HG03039 (cell line): ENCODE measurements around the gene DNAL4.
A peak's percentile ranks its signal among the peaks of the same experiment; 100 is the strongest.

Experiments
- ATAC-seq: cut with Tn5 transposase; IDR thresholded peaks from one replicate; pipeline ENCODE4 v1.9.1; 2021; ENCODE audit warnings: mild to moderate bottlenecking, moderate library complexity; ENCODE audit not compliant: unreplicated experiment

DNAL4 gene

DNA sequence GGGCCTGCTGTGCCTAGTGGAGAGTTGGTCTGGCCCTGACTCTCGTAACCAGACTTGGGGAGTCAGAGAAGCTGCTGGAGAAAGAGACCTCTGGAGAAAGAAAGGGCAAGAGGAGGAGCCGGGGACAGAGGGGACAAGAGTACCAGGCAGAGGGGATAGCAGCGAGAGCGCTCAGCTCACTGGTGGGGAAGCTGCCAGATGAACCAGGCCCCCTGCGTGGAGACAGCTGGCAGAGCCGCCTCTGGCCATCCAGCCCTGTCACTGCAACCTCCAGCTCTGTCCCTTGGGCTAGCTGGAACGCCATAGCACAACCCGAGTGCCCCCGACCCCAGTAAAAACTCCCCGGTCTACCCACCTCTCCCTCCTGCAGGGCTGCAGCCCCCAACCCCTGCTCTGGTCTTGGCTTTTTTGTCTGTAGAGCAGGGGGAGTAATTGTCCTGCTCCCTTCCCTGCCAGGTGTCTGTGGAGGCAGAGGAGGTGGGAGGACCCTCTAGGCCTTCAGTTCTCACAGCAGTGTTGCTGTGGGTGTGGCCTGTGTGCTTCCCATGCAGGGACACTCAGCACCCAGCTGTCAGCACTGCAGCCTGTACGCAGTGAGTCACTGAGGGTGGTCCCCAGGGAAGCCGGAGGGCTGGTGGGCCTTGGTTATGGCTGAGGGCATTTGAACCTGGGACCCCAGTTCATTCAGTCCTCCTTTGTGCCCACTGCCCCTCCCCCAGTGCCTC lies 33.3 kb downstream of the DNAL4 start:
- no peak for ATAC-seq

DNA sequence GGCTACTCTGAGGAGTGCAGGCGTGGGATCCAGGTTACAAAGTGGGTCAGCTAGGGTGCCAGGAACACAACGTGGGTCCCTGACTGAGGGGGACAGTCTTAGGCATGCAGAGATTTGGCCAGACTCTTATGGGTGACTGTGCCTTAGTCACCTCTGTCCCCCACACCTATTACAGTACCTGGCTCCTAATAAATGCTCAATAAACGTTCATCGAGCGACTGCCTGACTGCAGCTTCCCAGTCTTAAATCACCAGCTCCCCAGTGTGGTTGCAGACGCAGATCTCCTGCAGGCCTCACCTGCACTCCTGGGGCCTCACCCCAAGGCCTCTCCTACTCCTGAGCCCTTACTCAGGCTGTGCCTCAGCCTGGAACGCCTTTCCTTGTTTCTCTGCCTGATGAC lies 34.9 kb downstream of the DNAL4 start:
- ATAC-seq = no peak

DNA sequence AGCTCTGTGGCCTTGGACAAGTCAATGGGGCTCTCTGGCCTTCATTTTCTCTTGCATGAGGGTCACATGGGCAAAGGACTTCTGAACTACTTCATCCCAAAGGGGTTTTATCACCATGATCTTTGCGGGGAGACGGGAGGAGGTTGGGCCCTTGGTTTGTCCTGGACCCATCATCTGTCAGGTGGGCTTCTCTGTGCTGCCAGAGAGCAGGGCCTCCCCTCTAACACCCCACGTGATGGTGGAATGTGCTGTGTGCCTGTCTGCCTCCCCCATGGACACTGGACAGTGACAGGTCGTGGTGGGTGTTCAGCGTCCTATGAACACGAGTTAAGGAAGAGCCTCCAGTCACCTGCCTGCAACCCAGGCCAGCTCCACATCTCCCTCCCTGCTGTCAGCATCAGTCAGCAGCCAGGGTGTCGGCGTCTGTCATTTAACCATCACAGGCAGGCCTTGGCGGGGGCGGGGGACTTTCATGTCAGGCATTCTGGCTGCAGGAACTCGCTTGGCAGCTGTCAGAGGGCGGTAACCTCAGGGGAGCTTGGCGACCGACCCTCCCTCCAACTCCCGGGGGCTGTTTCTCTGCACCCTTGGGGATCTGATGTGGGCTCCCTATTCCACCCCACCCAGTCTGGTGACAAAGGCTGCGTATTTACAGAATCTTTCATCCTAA lies 35.5 kb downstream of the DNAL4 start:
- no peak for ATAC-seq

DNA sequence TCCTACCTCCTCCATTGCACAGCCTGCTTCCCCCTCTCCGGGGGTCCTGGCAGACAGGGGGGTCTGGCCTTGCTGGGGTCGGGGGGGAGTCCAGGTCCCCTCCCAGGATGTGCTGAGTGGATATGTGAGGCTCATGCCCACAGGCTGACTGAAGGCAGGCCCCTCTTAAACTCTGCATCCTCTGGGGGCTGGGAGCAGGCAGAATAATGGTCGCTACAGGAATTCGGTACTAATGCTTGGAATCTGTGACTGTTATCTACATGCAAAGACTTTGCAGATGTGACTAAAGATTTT lies 36.5 kb downstream of the DNAL4 start:
- ATAC-seq = no peak

DNA sequence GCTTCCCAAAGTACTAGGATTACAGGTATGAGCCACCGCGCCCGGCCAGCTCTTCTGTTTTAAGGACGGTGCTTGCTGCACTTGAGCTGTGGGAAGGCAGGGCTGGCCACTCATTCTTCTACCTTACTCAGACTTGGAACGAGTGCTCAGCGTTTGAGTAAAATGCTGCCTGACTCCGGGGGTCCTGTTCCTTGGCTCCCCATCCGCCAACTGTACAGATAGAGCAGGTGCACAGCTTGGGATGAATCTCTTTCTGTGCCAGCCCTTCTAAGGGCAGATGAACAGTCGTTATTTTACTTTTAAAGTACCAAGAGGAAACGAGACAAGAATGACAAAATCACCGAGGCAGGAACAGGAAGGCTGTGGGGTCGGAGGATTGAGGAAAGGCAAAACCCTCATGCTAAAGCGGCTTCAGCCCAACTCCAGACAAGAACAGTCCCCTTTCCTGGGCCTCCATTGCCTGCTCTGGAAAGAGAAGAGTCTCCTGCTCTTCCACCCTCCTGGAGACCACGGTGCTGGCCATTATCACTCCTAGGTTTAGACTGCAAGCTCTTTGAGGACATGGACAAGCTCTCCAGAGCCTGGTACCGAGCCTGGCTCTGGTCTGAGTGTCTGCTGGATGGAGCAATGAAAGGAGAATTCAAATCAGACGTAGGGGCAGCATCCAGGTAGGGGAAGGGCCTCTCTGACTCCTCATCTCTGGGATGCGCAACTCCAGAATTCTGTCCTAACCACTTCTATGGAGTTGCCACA lies 37.1 kb downstream of the DNAL4 start:
- ATAC-seq = no peak

DNA sequence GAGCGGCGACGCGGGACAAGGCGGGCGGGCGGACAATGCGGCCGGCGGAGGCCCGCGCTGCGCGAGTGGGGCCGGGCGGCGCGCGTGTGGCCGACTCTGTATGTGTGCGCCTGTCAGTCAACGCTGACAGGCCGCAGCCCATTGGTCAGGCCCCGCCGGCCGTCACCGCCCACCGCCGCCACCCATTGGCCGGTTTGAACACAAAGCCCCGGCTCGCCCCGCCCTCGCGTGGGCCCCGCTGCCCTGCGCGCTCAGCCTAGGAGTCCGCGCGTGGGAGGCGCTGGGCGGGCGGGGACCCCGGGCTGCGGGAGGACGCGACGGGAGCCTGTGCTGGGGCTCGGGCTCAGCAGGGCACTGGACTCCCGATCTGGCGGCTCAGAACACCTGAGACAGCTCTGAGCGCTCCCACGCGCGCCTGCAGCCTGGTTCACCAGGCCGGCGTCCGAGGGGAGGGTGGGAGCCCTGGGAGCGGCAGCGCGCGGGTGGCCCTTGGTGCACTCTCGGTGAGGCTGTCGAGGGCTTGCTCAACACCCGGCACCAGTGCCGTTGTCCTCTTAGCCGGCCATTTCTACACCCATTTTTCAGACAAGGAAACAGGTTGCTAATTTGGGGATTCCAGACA lies 37.9 kb downstream of the DNAL4 start, which contains the start of gene SUN2:
Gene SUN2 (minus strand): TSS at position 88 of the 622 bp plus-strand sequence. CDS start 3,370 bp downstream, outside the sequence.
- ATAC-seq = peak; percentile 60

DNA sequence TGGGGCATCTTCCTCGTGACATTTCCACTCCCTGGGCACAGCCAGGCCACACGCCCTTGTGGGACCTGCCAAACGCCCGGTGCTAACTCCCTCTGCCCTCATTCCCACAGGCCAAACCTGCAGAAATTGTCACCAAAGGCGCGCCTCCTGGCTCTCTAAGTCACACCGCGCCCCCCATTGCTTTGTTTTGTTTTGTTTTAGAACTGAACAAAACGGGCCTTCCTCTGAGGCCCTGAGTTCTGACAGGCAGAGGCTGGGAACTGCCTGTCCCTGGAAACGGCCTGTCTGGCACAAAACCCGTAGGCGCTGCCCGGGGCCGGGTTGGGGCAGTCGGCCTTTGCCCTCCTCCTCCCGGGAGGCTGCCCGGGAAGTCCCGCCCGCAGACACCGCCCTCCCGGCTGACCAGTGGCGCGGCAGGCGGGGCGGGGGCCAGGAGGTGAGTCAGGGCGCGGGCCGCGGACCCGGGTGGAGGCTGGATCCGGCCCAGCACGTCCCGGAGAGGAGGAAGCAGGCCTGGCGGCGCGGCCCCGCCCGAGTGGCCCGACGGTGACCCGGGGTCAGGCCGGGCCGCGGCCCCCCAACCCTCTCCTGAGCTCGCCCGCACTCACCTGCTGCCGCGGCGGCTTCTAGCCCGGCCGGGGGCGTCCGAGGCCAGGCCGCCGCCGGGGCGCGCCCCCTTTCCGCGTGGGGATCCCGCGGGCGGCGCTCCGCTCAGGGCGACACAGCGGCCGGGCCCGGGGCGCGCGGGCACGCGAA lies 38.6 kb downstream of the DNAL4 start:
- peak; percentile 29 for ATAC-seq

DNA sequence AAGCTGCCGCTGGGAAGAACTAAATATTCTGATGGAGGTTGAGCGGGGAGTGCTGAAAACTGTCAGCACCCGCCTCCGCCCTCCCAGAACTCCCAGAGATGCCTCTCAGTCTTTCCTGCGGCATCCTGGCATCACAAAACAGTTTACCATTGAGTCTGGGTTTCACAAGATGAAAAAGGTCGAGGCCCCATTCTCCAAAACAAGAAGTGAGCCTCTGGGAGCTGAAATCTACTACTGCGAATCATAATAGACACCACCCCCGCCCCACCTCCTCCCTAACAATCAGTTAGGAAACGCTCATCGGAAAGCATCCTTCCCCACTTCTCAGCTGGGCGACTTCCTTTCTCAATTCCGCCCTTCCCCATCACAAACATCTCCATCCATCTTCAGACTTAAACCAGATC lies 39.2 kb downstream of the DNAL4 start:
- no peak for ATAC-seq

DNA sequence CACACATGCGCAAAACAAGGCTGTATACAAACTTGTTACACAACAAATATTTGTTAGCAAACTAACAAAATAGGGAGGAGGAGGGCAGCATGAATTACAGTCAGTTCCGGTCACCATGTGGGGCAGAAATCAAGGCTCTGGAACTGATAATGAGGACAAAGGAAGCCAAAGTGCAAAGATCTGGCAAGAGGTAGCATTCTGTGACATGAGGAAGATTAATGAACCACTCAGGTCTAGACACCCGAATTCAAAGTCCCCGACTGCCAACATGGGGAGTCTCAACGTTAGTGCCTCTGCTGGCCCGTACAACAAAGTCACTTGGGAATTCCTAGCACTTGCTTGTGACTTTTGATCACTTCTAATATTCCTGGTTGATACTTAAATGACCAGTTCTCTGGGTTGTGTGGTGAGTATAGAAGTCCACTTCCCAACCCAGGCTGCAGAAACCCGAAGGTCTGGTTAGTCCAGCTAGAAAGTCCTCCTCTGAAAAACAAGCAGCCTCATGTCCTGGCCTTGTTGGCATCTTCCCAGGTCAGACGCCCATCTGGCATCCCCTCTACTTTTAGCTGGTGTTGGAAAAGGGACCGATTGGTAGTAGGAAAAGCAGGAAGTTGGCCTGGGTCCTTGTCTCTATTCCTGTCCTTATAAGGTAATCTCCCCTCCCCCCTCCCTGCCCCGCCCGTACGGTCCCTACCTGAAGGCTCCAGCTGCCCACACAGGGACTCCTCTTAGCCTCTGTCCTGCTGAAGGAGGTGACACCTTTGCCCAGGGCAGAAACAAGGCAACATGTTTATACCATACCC lies 39.8 kb downstream of the DNAL4 start:
- ATAC-seq = no peak

DNA sequence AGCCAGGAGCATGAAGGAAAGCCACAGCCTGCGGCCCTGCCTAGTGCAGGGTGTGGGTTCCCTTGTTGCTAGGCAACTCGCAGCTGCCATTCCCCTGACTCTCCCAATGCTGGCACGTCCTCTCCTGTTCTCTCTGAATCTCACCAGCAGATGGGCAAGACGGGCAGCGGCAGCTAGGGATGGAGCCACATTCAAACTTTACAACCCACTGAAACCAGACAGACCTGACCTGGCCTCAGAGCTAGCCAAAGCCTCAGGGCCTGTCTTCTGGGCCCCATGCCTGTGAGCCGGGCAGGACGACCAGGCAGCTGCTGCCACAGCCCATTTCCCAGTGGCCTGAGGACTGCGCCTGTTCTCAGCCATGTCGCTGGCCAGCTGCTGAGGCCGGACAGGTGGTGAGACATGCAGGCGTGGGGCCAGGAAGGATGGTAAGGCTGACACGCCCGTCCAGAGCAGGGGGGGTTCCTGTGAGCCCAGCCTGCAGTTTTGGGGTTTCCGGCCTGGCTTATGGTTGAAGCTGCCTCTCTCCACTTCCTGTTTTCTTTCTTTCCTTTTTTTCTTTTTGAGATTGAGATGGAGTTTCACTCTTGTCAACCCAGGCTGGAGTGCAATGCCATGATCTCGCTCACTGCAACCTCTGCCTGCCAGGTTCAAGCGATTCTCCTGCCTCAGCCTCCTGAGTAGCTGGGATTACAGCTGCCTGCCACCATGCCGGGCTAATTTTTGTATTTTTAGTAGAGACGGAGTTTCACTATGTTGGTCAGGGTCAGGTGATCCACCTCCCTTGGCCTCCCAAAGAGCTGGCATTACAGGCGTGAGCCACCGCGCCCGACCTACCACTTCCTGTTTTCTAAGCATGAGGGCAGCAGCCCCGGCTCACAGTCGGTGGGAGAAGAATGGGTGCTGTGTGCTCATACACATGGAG lies 42.3 kb downstream of the DNAL4 start:
- ATAC-seq = no peak

DNA sequence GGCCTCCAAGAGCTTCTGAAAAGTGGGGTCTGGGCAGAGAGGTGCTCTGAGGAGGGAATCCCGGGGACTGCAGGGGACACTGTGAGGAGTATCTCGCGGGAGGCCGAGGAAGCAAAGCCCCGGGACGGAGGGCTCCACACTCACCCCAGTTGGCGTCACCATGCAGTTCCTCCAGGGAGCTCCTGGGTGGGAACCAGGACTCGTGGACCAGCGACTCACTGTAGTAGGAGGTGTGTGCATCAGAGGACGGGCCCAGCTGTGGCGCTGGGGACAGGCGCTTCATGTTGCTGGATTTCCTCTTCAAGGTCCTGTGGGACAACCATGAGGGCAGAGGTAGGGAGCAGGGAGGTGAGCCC lies 42.9 kb downstream of the DNAL4 start:
- ATAC-seq = no peak

DNA sequence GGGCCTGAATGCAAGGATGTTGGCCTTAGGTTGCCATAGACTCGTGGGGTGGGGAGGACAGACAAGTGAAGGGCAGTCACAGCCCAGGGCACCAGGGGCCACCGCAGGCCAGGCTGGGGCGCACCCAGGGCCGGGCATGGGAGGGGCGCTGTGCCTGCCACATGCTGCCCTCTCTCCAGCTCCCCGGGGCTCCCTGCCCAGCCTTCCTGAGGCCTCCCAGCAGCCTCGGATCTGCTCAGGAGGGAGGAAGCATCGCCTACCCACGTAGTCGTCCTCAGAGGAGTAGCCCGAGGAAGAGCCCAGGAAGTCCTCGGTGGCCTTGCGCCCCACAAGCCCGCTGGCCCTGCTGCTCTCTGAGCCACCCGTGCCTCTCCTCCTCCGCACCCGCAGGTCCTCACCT lies 43.3 kb downstream of the DNAL4 start:
- ATAC-seq = no peak

DNA sequence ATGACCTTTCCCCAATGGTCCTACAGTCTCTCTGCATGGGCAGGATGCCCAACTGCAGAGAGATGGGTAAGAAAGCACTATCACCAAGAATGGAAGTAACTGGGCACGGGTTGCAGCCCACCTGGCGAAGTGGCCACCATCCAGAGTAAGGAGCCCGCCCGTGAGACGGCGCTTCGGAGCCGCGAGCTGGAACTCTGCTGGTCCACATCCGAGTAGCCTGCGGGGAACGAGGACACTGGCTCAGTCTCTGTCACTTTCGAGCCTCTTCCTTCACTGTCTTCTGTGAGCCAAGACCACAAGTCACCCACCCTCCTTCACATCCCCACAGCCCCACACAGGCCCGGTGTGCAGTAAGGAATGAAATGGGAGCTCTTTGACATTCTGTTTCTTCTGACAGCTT lies 43.8 kb downstream of the DNAL4 start:
- ATAC-seq = no peak

DNA sequence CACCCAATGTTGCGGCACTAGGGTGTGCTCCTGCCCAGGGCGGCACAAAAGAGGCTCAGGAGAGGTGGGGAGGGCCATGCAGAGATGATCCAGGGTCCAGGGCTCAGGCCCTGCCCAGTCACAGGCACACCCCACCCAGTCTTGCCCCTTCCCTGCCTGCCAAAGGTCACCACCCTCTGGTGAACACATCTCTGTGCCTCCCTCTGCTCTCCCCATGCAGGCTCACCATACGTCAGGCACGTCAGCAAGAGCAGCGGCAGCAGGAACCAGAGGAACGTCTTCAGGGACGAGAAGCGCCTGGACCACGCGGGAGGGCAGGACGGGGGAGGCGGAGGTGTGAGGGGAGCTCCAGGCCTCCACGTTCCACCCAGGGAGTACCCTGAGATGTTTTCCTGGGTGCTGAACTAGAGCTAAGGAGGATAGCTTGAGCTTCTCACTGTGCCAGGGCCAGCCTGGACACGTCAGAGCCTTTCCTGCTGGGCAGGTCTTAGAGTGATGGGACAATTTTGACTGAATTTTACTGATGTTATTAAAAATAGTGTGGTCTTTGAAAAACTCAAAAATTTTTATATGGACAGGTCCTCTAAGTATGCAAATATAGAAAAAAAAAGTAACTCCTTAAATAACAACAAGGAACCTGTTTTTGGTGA lies 45.3 kb downstream of the DNAL4 start:
- ATAC-seq = no peak

DNA sequence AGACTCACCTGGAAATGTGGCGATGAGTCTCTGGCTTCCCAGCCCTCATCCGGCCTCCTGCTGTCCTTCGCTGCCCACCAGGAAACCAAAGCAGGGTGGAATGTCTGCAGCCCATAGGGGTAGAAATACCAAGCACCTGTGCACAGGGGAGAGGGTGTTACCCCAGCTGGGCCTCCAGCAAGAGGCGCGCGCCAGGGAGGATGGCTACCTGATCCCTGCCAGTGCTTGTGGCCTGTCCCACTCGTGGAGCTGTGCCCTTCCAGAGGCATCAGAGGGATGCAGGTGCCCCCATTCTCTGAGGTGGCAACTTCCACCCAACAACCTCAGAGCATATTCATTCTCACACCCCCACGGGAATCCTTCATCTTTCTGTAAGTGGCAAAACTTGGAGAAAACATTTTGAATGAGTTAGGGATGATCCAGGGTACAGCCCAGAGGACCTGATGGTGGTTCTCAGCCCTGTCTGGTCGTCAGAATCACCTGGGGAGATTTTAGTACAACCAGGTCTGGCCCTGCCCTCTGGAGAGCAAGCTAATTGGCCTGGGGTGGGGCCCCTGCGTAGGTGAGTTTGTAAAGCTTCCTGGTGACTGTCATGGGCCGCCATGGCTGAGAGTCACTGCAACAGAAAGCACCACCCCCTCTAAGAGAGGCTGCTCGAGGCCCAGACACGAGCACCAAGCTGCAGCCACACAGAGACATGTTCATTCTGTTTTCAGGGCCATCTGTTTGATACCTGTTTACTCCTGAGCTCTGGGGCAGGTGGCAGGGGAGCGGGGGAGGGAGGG lies 48.1 kb downstream of the DNAL4 start:
- no peak for ATAC-seq

DNA sequence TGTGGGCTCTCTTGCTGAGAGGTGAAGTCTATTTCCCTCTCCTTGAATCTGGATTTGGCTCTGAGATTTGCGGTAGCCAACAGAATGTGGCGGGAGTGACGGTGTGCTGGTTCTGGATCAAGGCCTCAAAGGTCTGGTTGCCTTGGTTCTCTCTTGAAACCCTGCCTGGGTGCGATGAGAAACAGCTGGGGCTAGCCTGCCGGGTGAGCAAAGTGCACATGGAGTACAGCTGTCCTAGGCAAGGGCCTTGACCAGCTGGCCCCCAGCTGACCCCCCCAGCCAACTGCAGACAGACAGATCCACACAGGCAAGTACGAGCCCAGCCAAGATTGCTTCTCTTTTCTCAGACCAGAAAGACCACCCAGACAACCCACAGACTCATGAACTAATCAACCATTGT lies 49.0 kb downstream of the DNAL4 start:
- no peak for ATAC-seq

DNA sequence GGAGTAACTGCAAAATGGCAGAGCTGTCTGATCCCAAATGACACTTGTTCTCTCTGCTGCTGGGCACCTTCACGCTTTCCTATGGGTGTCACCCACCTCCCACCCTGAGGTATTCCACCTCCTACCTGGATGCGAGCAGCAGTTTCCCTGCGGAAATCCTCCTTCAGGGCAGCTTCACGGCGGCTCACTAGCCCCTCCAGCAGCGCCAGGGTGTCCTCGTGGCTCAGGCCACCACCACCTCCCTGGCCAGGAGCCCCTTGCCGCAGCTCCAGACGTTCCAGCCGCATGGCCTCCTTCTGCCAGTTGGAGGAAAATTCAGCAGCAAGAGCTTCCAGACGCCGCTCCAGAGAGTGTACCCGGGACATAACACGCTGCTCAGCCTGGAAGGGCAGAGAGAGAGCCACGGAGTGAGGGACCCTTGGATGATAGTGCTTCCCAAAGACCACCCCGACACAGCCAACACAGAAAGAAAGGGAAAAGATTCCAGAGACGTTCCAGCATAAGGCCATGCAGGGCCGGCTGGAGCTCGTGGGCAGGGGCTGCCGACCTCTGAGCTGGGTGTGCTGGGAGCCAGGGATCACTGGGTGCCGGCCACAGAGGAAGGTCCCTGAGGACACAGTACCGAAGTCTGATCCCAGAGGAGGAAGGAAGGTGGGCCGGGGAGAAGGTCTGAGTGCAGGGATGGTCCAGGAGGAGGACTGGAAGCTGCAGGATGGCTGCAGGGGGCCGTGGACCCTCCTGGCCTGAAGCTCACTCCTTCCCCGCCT lies 51.6 kb downstream of the DNAL4 start:
- ATAC-seq = no peak
